Stimulated activated CD8-positive, alpha-beta memory T cell treated with anti-CD3 and anti-CD28 coated beads, Interleukin-12 subunit alpha, Interleukin-12 subunit beta, amount 100 ng/mL, for 1 hour (primary cell): Measurements from ENCODE around the gene H2AZ1.

Source experiments
- DNase-seq: peaks from one replicate; pipeline ENCODE4 v3.0.0-alpha.2; 2020; ENCODE audit warnings: low read depth

The H2AZ1 gene

DNA sequence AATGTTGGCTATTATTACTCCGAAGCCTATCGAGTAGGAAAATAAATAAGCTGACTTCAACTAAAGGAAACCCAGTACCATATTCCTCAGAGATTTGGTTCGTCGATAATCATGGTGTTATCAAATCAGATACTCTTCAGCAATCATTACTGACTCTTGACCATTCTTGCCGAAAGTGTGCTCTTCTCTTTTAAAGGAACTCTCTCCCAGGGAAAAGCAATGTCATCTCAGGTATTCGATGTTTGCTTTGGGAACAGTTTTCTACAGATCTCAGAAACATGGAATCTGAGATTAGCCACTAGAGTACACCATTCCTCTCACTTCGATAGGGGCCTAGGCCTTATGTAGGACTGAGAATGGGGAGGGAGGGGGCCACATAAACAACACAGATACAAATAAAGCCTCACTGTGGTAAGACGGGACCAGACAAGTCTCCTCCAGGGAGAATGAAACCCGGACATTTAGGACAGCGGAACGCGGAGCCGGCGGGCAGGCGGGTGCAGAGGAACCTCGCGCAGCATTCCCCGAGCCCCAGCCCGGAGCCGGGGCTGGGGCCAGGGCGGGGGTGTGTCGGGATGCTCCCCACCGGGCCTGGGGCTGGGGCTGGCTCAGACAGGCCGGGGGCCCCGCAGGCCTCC, 4.2 kb downstream of the H2AZ1 start:
- no peak for DNase-seq

DNA sequence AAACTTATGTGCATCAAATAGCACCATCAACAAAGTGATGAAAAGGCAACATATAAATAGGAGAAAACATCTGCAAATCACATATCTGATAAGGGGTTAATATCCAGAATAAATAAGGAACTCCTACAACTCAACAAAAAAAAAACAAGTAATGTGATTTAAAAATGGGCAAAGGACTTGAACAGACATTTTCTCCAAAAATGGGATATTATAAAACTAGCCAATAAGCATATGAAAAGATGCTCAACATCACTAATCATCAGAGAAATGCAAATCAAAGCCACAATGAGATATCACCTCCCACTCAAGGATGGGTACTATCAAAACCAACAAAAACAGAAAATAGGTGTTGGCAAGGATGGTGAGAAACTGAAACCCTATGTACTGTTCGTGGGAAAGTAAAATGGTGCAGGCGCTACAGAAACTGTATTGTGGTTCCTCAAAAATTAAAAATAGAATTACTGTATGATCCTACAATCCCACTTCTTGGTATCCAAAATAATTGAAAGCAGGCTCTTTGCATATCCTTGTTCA, 6.1 kb downstream of the H2AZ1 start:
- no peak for DNase-seq

DNA sequence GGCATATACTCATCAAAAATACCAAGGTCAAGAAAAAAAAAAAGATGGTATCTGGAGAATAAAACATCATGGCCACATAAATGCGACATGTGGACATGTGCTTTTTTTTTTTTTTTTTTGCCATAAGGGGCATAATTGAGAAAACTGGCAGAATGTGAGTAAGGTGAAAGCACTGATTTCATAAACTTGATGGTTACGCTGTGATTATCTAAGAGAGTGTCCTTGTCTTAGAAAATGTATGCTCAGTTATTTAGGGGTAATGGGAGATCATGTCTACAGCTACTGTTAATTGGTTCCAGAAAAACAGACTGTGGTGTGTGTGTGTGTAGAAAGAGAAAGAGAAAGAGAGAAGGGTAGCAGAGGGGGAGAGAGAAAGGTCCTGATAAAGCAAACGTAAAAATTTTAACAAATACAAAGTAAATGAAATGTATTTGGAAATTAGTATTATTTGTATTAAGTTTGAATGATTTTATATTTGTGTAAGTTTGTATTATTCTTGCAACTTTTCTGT, 11.8 kb downstream of the H2AZ1 start:
- no peak for DNase-seq

DNA sequence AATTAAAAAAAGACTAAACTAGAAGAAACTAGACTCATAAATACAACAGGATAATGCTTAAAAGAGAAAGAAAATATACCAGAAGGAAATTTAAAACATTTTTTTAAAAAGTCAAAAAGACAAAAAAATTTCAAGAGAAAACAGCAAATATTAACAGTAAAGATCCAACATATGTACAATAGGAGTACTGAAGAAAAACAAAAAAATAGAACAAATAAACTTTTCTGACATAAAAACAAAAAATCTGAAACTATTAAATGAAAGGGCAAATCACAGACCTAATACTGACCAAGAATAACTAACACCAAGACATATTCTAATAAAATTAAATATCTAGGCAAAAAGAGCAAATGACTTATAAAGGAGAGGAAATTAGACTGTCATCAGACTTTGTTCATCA, 15.2 kb downstream of the H2AZ1 start:
- DNase-seq: no peak

DNA sequence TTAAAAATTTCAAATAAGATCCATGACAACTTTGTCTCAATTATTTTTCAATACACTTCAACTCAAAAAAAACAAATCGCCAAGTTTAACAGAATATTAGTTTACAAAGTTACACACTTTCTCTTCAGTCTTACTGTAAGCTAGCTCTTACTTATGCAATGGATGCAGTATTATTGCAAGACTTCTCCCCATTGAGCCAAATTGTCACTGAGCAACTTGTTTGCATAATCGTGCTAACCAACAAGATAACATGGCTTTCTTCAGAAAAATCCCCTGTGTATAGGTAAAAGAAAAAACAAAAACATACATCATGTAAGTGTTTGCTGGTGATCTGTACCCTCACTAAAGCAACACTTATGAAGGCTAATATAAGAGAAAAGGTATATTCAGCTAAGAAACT, 22.5 kb downstream of the H2AZ1 start:
- no peak for DNase-seq

DNA sequence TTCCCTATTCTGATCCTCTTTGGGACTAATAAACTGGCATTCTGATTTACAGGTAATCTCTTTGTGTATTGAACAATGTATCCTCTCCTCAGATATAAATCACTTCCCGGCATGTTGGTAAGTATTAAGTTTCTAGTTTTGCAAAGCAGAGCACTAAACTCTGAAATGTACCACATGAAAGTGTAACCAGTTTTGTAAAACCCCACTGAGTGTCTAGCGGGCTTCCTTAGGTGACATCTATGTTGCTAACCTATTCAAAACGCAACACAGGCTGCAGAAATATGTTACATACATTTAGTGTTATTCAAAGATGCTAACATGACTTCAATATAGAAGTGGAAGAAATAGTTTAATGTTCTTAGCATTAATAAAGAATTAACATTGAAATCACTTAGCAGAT, 28.9 kb downstream of the H2AZ1 start:
- no peak for DNase-seq

GRCh38 chr4:99918656-99919055, 31.4 kb downstream of the H2AZ1 start:
- DNase-seq: no peak

DNA sequence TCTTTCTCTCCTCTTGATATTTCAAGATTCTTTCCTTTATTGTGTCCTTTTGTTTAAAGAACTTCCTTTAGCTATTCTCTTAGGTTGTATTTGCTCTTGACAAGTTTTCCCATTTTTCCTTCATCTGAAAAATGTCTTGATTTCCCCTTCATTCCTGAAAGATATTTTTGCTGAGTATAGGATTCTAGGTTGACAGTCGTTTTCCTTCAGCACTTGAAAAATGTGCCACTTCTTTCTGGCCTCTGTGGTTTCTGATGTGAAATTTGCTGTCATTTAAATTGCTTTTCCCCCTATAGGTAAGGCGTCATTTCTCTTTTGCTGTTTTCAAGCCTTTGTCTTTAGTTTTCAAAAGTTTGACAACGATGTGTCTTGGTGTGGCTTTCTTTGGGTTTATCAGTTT, 32.5 kb downstream of the H2AZ1 start:
- DNase-seq: no peak

DNA sequence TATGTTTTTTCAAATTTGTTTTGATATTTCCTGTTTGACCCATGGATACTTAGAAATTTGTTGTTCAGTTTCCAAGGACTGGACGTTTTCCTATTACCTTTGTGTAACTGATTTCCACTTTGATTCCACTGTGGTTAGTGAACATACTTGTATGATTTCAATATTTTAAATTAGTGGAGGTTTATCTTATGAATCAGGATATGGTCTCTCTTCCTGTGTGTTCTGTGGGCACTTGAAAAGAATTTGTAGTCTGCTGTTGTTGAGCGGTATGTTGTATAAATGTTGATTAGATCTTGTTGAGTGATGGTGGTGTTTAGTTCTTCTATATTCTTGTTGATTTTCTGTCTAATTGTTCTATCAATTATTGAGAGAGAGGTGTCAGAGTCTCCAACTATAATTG, 34.6 kb downstream of the H2AZ1 start:
- DNase-seq: no peak
